WTC11 (cell line): ENCODE results near the gene MRPL51.

Experiments
- ATF3 ChIP-seq: sonication (generic); formaldehyde crosslinking; conservative IDR thresholded peaks from 2 replicates; pipeline ENCODE4 v1.8.1; 2022; ENCODE audit warnings: mild to moderate bottlenecking, missing genetic modification reagents
- CTCF ChIP-seq: fragments of 200-600 bp; IDR thresholded peaks from 2 replicates; pipeline ENCODE4 v1.8.0; 2022; ENCODE audit warnings: antibody characterized with exemption
- FOXJ3 ChIP-seq: sonication (generic); formaldehyde crosslinking; IDR thresholded peaks from 2 replicates; pipeline ENCODE4 v1.9.0; 2021; ENCODE audit warnings: missing genetic modification reagents, mild to moderate bottlenecking, borderline replicate concordance
- FOXK1 ChIP-seq: sonication (generic); formaldehyde crosslinking; IDR thresholded peaks from 2 replicates; pipeline ENCODE4 v1.8.0; 2022; ENCODE audit warnings: mild to moderate bottlenecking, moderate library complexity, missing genetic modification reagents
- JUN ChIP-seq: sonication (generic); formaldehyde crosslinking; IDR thresholded peaks from 2 replicates; pipeline ENCODE4 v1.8.0; 2023; ENCODE audit warnings: mild to moderate bottlenecking, missing genetic modification reagents
- USF1 ChIP-seq: sonication (generic); formaldehyde crosslinking; IDR thresholded peaks from 2 replicates; pipeline ENCODE4 v1.8.0; 2022; ENCODE audit warnings: mild to moderate bottlenecking, missing genetic modification reagents

DNA sequence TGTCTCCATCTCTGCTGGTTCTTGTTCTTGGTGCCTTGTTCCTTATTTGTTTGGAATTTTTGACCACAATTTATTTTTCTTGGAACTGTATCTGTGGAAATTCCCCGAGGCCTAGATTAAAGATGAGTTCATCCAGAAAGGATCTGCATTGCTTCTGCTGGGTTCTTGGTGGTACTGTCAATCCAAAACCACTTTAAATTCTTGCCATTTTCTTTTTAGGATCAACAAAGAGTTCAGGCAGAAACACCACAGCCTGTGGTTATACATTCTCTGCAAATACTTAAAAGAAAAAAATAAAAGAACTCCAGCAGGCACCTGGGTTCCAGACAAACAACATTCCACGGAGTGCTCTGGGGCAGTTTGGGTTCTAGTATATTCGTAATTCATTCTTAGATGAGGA is 16.6 kb downstream of the MRPL51 start:
- TF ChIP-seq JUN: no peak
- no peak for TF ChIP-seq CTCF
- TF ChIP-seq ATF3 (CRISPR knock-in tag): no peak
- TF ChIP-seq FOXK1: no peak
- TF ChIP-seq FOXJ3: no peak
- no peak for TF ChIP-seq USF1
